GM10248 (cell line): ENCODE results near the gene PPP1R13B.
"Not testable (repeated sequence)": the region's sequence is repeated elsewhere in the genome, so short reads cannot be mapped to it uniquely, and the experiment has no call there.

Experiments
- CTCF ChIA-PET: fragments of 300-600 bp; sonication (Branson Sonifier 250); formaldehyde crosslinking; extraction: SDS; loops from one replicate; lab custom pipeline; 2021; ENCODE audit warnings: antibody characterized with exemption; lab: Yijun Ruan, JAX
- POLR2A ChIA-PET: fragments of 350-650 bp; sonication (Branson Sonifier 250); formaldehyde crosslinking; extraction: SDS; loops from one replicate; lab custom pipeline; 2020; ENCODE audit warnings: antibody characterized with exemption; lab: Yijun Ruan, JAX
- DNase-seq: peaks from one replicate; pipeline ENCODE4 v3.0.0; 2012; ENCODE audit errors: extremely low spot score
- TF ChIP-seq, protein P1 (sequence below): IDR thresholded peaks from 2 replicates; pipeline ENCODE4 v1.5.1; 2012; ENCODE audit warnings: mild to moderate bottlenecking, low read depth; ENCODE audit errors: extremely low read depth, missing control alignments, control extremely low read depth

PPP1R13B gene

GRCh38 chr14:103890821-103891666 is 43.7 kb upstream of the PPP1R13B start:
- TF ChIP-seq, protein P1, sequence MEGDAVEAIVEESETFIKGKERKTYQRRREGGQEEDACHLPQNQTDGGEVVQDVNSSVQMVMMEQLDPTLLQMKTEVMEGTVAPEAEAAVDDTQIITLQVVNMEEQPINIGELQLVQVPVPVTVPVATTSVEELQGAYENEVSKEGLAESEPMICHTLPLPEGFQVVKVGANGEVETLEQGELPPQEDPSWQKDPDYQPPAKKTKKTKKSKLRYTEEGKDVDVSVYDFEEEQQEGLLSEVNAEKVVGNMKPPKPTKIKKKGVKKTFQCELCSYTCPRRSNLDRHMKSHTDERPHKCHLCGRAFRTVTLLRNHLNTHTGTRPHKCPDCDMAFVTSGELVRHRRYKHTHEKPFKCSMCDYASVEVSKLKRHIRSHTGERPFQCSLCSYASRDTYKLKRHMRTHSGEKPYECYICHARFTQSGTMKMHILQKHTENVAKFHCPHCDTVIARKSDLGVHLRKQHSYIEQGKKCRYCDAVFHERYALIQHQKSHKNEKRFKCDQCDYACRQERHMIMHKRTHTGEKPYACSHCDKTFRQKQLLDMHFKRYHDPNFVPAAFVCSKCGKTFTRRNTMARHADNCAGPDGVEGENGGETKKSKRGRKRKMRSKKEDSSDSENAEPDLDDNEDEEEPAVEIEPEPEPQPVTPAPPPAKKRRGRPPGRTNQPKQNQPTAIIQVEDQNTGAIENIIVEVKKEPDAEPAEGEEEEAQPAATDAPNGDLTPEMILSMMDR: no peak
- ChIA-PET POLR2A (no interaction called here), CTCF (interaction anchor here (1.2 to 2.3 kb wide), 3 partner anchors 9 to 83 kb away, joined by 3 to 18 read pairs (median 3); no protein-coding TSS in a partner anchor)
- DNase-seq: no peak

DNA sequence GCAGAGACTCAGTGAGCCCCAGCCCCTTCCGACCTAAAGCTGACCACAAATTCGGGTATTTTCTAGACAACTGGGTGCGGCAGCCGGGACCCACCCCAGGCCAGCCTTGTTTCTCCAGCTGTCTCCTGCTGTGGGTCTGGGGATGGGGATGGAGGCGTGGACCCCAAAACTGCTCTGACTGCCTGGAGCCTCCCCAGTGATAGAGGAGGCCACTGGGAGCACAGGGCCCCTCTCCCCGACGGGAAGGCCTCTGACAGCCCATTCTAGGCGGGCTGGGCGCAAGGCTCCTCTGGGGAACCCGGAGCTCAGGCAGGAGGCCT is 42.6 kb upstream of the PPP1R13B start:
- TF ChIP-seq, protein P1: no peak
- no peak for DNase-seq
- ChIA-PET POLR2A (no interaction called here), CTCF (interaction anchor here (2.3 kb wide), 1 partner anchor 10 kb away, joined by 18 read pairs; no protein-coding TSS in a partner anchor)

- TF ChIP-seq, protein P1: no peak
- DNase-seq: no peak
- CTCF ChIA-PET: interaction anchor here (2.3 kb wide), 1 partner anchor 11 kb away, joined by 18 read pairs; no protein-coding TSS in a partner anchor
- POLR2A ChIA-PET: no interaction called here
These were observed 42.1 kb upstream of the PPP1R13B start for GRCh38 chr14:103889313-103890051.

GRCh38 chr14:103889002-103889312 is 41.6 kb upstream of the PPP1R13B start:
- POLR2A ChIA-PET, DNase-seq, CTCF ChIA-PET: not testable (repeated sequence)

- no peak for DNase-seq
- POLR2A ChIA-PET: no interaction called here
- TF ChIP-seq, protein P1: no peak
- CTCF ChIA-PET: interaction anchor here (1.3 kb wide), 1 partner anchor 13 kb away, joined by 7 read pairs; no protein-coding TSS in a partner anchor
These were observed 40.3 kb upstream of the PPP1R13B start for GRCh38 chr14:103887557-103888115.

- TF ChIP-seq, protein P1: no peak
- CTCF ChIA-PET: interaction anchor here (1.3 kb wide), 1 partner anchor 14 kb away, joined by 7 read pairs; no protein-coding TSS in a partner anchor
- DNase-seq: no peak
- POLR2A ChIA-PET: no interaction called here
These were observed 39.8 kb upstream of the PPP1R13B start for GRCh38 chr14:103887170-103887501.
